HepG2 (cell line): ENCODE measurements around the gene PRDX6. TPM values are rescaled to one million over a fixed set of nuclear protein-coding genes. Genes with fewer than 3 reads are reported as not detected.
A peak's percentile ranks its signal among the peaks of the same experiment; 100 is the strongest.

Source experiments
- BORCS8-MEF2B ChIP-seq: sonication (generic); formaldehyde crosslinking; IDR thresholded peaks from 2 replicates; pipeline ENCODE4 v1.8.0; 2022; ENCODE audit warnings: mild to moderate bottlenecking, missing genetic modification reagents
- CREBL2 ChIP-seq: sonication (generic); formaldehyde crosslinking; IDR thresholded peaks from 2 replicates; pipeline ENCODE4 v1.8.1; 2023; ENCODE audit warnings: missing genetic modification reagents, mild to moderate bottlenecking, borderline replicate concordance
- E2F2 ChIP-seq: sonication (generic); formaldehyde crosslinking; IDR thresholded peaks from 2 replicates; pipeline ENCODE4 v1.4.0; 2020; ENCODE audit warnings: missing genetic modification reagents, borderline replicate concordance
- HOXA5 ChIP-seq: sonication (generic); formaldehyde crosslinking; IDR thresholded peaks from 2 replicates; pipeline ENCODE4 v1.4.0; 2020; ENCODE audit warnings: missing genetic modification reagents
- MAF1 ChIP-seq: sonication (generic); formaldehyde crosslinking; IDR thresholded peaks from 2 replicates; pipeline ENCODE4 v1.5.0; 2020; ENCODE audit warnings: missing genetic modification reagents, borderline replicate concordance
- NKX3-1 ChIP-seq: sonication (generic); formaldehyde crosslinking; IDR thresholded peaks from 2 replicates; pipeline ENCODE4 v1.5.0; 2020; ENCODE audit warnings: missing genetic modification reagents
- PAX8 ChIP-seq: sonication (generic); formaldehyde crosslinking; IDR thresholded peaks from 2 replicates; pipeline ENCODE4 v1.8.0; 2022; ENCODE audit warnings: mild to moderate bottlenecking, missing genetic modification reagents, borderline replicate concordance
- PRDM15 ChIP-seq: sonication (generic); formaldehyde crosslinking; IDR thresholded peaks from 2 replicates; pipeline ENCODE4 v1.4.0; 2020; ENCODE audit warnings: missing genetic modification reagents
- SAP130 ChIP-seq: IDR thresholded peaks from 2 replicates; pipeline ENCODE4 v1.6.1; 2016; ENCODE audit warnings: low read depth
- SMC3 ChIP-seq: IDR thresholded peaks from 2 replicates; pipeline ENCODE4 v1.6.1; 2011; ENCODE audit warnings: low read length, improper control_type of control experiment
- TRIM24 ChIP-seq: sonication (generic); formaldehyde crosslinking; IDR thresholded peaks from 2 replicates; pipeline ENCODE4 v1.8.0; 2022; ENCODE audit warnings: mild to moderate bottlenecking, missing genetic modification reagents
- ZBTB2 ChIP-seq: sonication (generic); formaldehyde crosslinking; IDR thresholded peaks from 2 replicates; pipeline ENCODE4 v1.8.0; 2022; ENCODE audit warnings: low read depth, missing genetic modification reagents
- ZFP37 ChIP-seq: sonication (generic); formaldehyde crosslinking; IDR thresholded peaks from 2 replicates; pipeline ENCODE4 v1.4.0; 2020; ENCODE audit warnings: missing genetic modification reagents, borderline replicate concordance
- ZNF224 ChIP-seq: sonication (generic); formaldehyde crosslinking; IDR thresholded peaks from 2 replicates; pipeline ENCODE4 v1.5.0; 2020; ENCODE audit warnings: mild to moderate bottlenecking, missing genetic modification reagents
- ZNF383 ChIP-seq: sonication (generic); formaldehyde crosslinking; IDR thresholded peaks from 2 replicates; pipeline ENCODE4 v1.4.0; 2020; ENCODE audit warnings: missing genetic modification reagents, mild to moderate bottlenecking, borderline replicate concordance
- ZNF512B ChIP-seq: sonication (generic); formaldehyde crosslinking; IDR thresholded peaks from 2 replicates; pipeline ENCODE4 v1.5.1; 2020; ENCODE audit warnings: missing genetic modification reagents, mild to moderate bottlenecking, borderline replicate concordance
- ZNF816 ChIP-seq: sonication (generic); formaldehyde crosslinking; IDR thresholded peaks from 2 replicates; pipeline ENCODE4 v1.8.0; 2022; ENCODE audit warnings: missing genetic modification reagents, mild to moderate bottlenecking, borderline replicate concordance
- ZNF878 ChIP-seq: sonication (generic); formaldehyde crosslinking; IDR thresholded peaks from 2 replicates; pipeline ENCODE4 v1.8.1; 2023; ENCODE audit warnings: mild to moderate bottlenecking, missing genetic modification reagents, moderate library complexity
- polyA plus RNA-seq, 8 experiments: library from polyadenylated mRNA; depleted of rRNA in 3 of 8; stranded (reverse) in 7 of 8; unstranded in 1 of 8; fragments of >200 nt; fragmentation: Illumina TruSeq in 4 of 8; extraction: Trizol in 4 of 8; gene quantifications; 2 replicates each; pipeline versions ENCODE4 v1.2.1 to v1.2.3, GENCODE V29; 2011 to 2016; ENCODE audit warnings: low read depth in 4 of 8, missing spikeins in 1 of 8, mixed read lengths in 1 of 8; ENCODE audit not compliant: insufficient read depth in 1 of 8
- total RNA-seq, 5 experiments: library from RNA; depleted of rRNA; stranded (reverse); fragments of >200 nt; fragmentation: Illumina TruSeq; extraction: Trizol; gene quantifications; 2 replicates each; pipeline ENCODE4 v1.2.3, GENCODE V29; 2016; ENCODE audit warnings: low read depth in 1 of 5

PRDX6 gene
- total and polyA plus RNA-seq, 2 of the 13 experiments (the other 11 are each of a cell fraction or from before 2014, with no cell fraction given), result 224 to 309 TPM

- TF ChIP-seq ZNF224 (CRISPR knock-in tag), result no peak
- no peak for TF ChIP-seq SMC3
- no peak for TF ChIP-seq ZNF383 (CRISPR knock-in tag)
- TF ChIP-seq BORCS8-MEF2B (CRISPR knock-in tag), result peak; percentile 77
- TF ChIP-seq ZNF878, result no peak
- peak; percentile 42; the same call in 1 of the 2 replicates for TF ChIP-seq NKX3-1 (CRISPR knock-in tag)
- TF ChIP-seq E2F2 (CRISPR knock-in tag), result no peak
- no peak for TF ChIP-seq PAX8 (CRISPR knock-in tag)
- TF ChIP-seq HOXA5 (CRISPR knock-in tag), result peak; percentile 62; the same call in 1 of the 2 replicates
- no peak; the same call in 1 of the 2 replicates for TF ChIP-seq ZNF816
- peak; percentile 48; the same call in 1 of the 2 replicates for TF ChIP-seq SAP130 (CRISPR knock-in tag)
- 0 out of 2 replicates have a peak, but pooled peaks have one; percentile 73 for TF ChIP-seq CREBL2
- no peak for TF ChIP-seq ZNF512B (CRISPR knock-in tag)
- peak; percentile 34; the same call in 1 of the 2 replicates for TF ChIP-seq ZBTB2
- TF ChIP-seq MAF1 (CRISPR knock-in tag), result no peak; the same call in 1 of the 2 replicates
- TF ChIP-seq TRIM24 (CRISPR knock-in tag), result no peak
- peak; percentile 33; the same call in 1 of the 2 replicates for TF ChIP-seq PRDM15 (CRISPR knock-in tag)
- no peak for TF ChIP-seq ZFP37 (CRISPR knock-in tag)
These were observed at the start of gene PRDX6 (continued) for GRCh38 chr1:173477286-173478093.
